ENCODE data around the gene SRSF1.

- TF ChIP-seq TAF1 (IDR thresholded peaks at IDR 0.05; ENCODE audit: borderline replicate concordance, insufficient read depth, low read length) (no peak), POLR2AphosphoS5 (IDR thresholded peaks at IDR 0.05; ENCODE audit: low read depth, low read length) (no peak), SIN3A (IDR thresholded peaks at IDR 0.05; ENCODE audit: borderline replicate concordance, insufficient read depth, low read length) (no peak), REST (IDR thresholded peaks at IDR 0.05; ENCODE audit: insufficient read depth in 1 of 2, low read depth in 2 of 2, low read length in 2 of 2) (no peak), FOXP2 (optimal IDR thresholded peaks at IDR 0.05; ENCODE audit: borderline replicate concordance, extremely low read depth, extremely low read length, insufficient read depth) (no peak)
Measured at GRCh38 chr17:57980522-57980921, 26.5 kb downstream of the SRSF1 start.

Data from PFSK-1 (cell line).